Activated T-helper 1 cell treated with anti-CD3 and anti-CD28 coated beads, Interleukin-12 subunit alpha, Interleukin-12 subunit beta, Interleukin-2, Interleukin-4 antibody, amounts not matched to agents 30 ng/mL and 10 ng/mL and 1 ng/mL, durations not matched to agents 14 hours and 24 hours and 36 hours (primary cell): Measurements from ENCODE around the gene AQP12B. TPM values are rescaled to one million over a fixed set of nuclear protein-coding genes. Genes with fewer than 3 reads are reported as not detected.

Source experiments
- DNase-seq: peaks from one replicate; pipeline ENCODE4 v3.0.0; 2021; ENCODE audit warnings: low spot score
- H3K27ac Mint-ChIP-seq: one replicate; pipeline ENCODE4 v1.8.0; 2021; ENCODE audit warnings: mild to moderate bottlenecking, mixed read lengths
- H3K27me3 Mint-ChIP-seq: one replicate; pipeline ENCODE4 v1.8.0; 2022; ENCODE audit warnings: mild to moderate bottlenecking, moderate library complexity, mixed read lengths; ENCODE audit not compliant: insufficient read depth
- H3K36me3 Mint-ChIP-seq: one replicate; pipeline ENCODE4 v1.8.0; 2021; ENCODE audit warnings: low read depth, mixed read lengths
- H3K4me1 Mint-ChIP-seq: one replicate; pipeline ENCODE4 v1.8.0; 2021; ENCODE audit warnings: low read depth, mixed read lengths
- H3K4me3 Mint-ChIP-seq: one replicate; pipeline ENCODE4 v1.8.0; 2021; ENCODE audit warnings: mild to moderate bottlenecking, moderate library complexity, mixed read lengths
- H3K9me3 Mint-ChIP-seq: one replicate; pipeline ENCODE4 v1.8.0; 2021; ENCODE audit warnings: mixed read lengths
- intact Hi-C: fragments of 100-400 bp; cut with micrococcal nuclease; formaldehyde crosslinking; loops from one replicate; pipeline ENCODE4 v1.15.1; 2024
- total RNA-seq: library from RNA; stranded (reverse); gene quantifications from 2 replicates; pipeline ENCODE4 v1.2.3, GENCODE V29; 2022

Gene AQP12B
- total RNA-seq, 1 donor from 2014 or later = not detected

- Mint-ChIP-seq H3K4me1 (no peaks in the 10 kb centered on the region), H3K27ac (no peak overlapping the region), H3K4me3 (no peak overlapping the region), H3K27me3 (peaks cover 7% of the 10 kb centered on the region), H3K36me3 (no peaks in the 10 kb centered on the region), H3K9me3 (no peaks in the 10 kb centered on the region)
- intact Hi-C loops = no loop called here
- no peak for DNase-seq
Measured at GRCh38 chr2:240713928-240714746, 31.5 kb upstream of the AQP12B start.

GRCh38 chr2:240713071-240713927 is 30.6 kb upstream of the AQP12B start:
- no peak overlapping the region for H3K27ac Mint-ChIP-seq
- H3K9me3 Mint-ChIP-seq = no peaks in the 10 kb centered on the region
- DNase-seq = no peak
- no peaks in the 10 kb centered on the region for H3K36me3 Mint-ChIP-seq
- no peaks in the 10 kb centered on the region for H3K4me1 Mint-ChIP-seq
- peaks cover 13% of the 10 kb centered on the region for H3K27me3 Mint-ChIP-seq
- intact Hi-C loops = no loop called here
- no peak overlapping the region for H3K4me3 Mint-ChIP-seq

GRCh38 chr2:240712121-240712520 is 29.4 kb upstream of the AQP12B start:
- H3K4me1 Mint-ChIP-seq = no peaks in the 10 kb centered on the region

GRCh38 chr2:240711701-240712100 is 29.0 kb upstream of the AQP12B start:
- H3K27me3 Mint-ChIP-seq = peaks cover 18% of the 10 kb centered on the region
- no peak overlapping the region for H3K27ac Mint-ChIP-seq
- intact Hi-C loops = no loop called here
- no peaks in the 10 kb centered on the region for H3K9me3 Mint-ChIP-seq
- no peaks in the 10 kb centered on the region for H3K4me1 Mint-ChIP-seq
- DNase-seq = no peak
- no peaks in the 10 kb centered on the region for H3K36me3 Mint-ChIP-seq
- H3K4me3 Mint-ChIP-seq = no peak overlapping the region

More at GRCh38 chr2:240712121-240712520, 29.4 kb upstream of the AQP12B start:
- H3K27ac Mint-ChIP-seq = no peak overlapping the region
- peaks cover 18% of the 10 kb centered on the region for H3K27me3 Mint-ChIP-seq
- H3K4me3 Mint-ChIP-seq = no peak overlapping the region
- H3K36me3 Mint-ChIP-seq = no peaks in the 10 kb centered on the region
- intact Hi-C loops = no loop called here
- H3K9me3 Mint-ChIP-seq = no peaks in the 10 kb centered on the region
- DNase-seq = no peak

- Mint-ChIP-seq H3K36me3 (no peaks in the 10 kb centered on the region), H3K27ac (no peak overlapping the region), H3K9me3 (no peaks in the 10 kb centered on the region), H3K4me1 (no peaks in the 10 kb centered on the region), H3K4me3 (no peak overlapping the region), H3K27me3 (peaks cover 18% of the 10 kb centered on the region)
- intact Hi-C loops = no loop called here
- no peak for DNase-seq
Measured at GRCh38 chr2:240711296-240711695, 28.6 kb upstream of the AQP12B start.

- Mint-ChIP-seq H3K27me3 (peaks cover 30% of the 10 kb centered on the region), H3K4me3 (no peak overlapping the region), H3K9me3 (no peaks in the 10 kb centered on the region), H3K27ac (no peak overlapping the region), H3K36me3 (no peaks in the 10 kb centered on the region), H3K4me1 (peaks cover 13% of the 10 kb centered on the region)
- DNase-seq = no peak
- intact Hi-C loops = loop anchor here (10.0 kb wide), 2 partner anchors 144 to 194 kb away; partner anchors contain the start of genes DUSP28 and RNPEPL1
Measured at GRCh38 chr2:240708457-240708856, 25.8 kb upstream of the AQP12B start.

GRCh38 chr2:240707821-240708220 is 25.1 kb upstream of the AQP12B start:
- Mint-ChIP-seq H3K27me3 (peaks cover 34% of the 10 kb centered on the region), H3K4me1 (peaks cover 13% of the 10 kb centered on the region), H3K36me3 (no peaks in the 10 kb centered on the region), H3K9me3 (no peaks in the 10 kb centered on the region), H3K4me3 (no peak overlapping the region), H3K27ac (no peak overlapping the region)
- intact Hi-C loops = loop anchor here (10.0 kb wide), 2 partner anchors 143 to 193 kb away; partner anchors contain the start of genes DUSP28 and RNPEPL1
- DNase-seq = no peak

- H3K4me1 Mint-ChIP-seq = peaks cover 13% of the 10 kb centered on the region
- H3K27ac Mint-ChIP-seq = no peak overlapping the region
- no peaks in the 10 kb centered on the region for H3K9me3 Mint-ChIP-seq
- H3K27me3 Mint-ChIP-seq = peaks cover 36% of the 10 kb centered on the region
- no peaks in the 10 kb centered on the region for H3K36me3 Mint-ChIP-seq
- intact Hi-C loops = loop anchor here (10.0 kb wide), 2 partner anchors 142 to 192 kb away; partner anchors contain the start of genes DUSP28 and RNPEPL1
- H3K4me3 Mint-ChIP-seq = no peak overlapping the region
- no peak for DNase-seq
Measured at GRCh38 chr2:240707043-240707756, 24.5 kb upstream of the AQP12B start.

- Mint-ChIP-seq H3K4me3 (peak overlapping the region; percentile 42), H3K27me3 (peaks cover 36% of the 10 kb centered on the region), H3K4me1 (peaks cover 13% of the 10 kb centered on the region), H3K9me3 (no peaks in the 10 kb centered on the region), H3K27ac (no peak overlapping the region), H3K36me3 (no peaks in the 10 kb centered on the region)
- no peak for DNase-seq
- intact Hi-C loops = loop anchor here (10.0 kb wide), 2 partner anchors 140 to 190 kb away; partner anchors contain the start of genes DUSP28 and RNPEPL1
Measured at GRCh38 chr2:240705204-240705791, 22.6 kb upstream of the AQP12B start.

GRCh38 chr2:240704651-240705050 is 22.0 kb upstream of the AQP12B start:
- DNase-seq = no peak
- peaks cover 13% of the 10 kb centered on the region for H3K4me1 Mint-ChIP-seq
- no peaks in the 10 kb centered on the region for H3K9me3 Mint-ChIP-seq
- peak overlapping the region; percentile 32 for H3K27ac Mint-ChIP-seq
- intact Hi-C loops = loop anchor here (10.0 kb wide), 2 partner anchors 140 to 190 kb away; partner anchors contain the start of genes DUSP28 and RNPEPL1
- H3K4me3 Mint-ChIP-seq = peak overlapping the region; percentile 42
- H3K27me3 Mint-ChIP-seq = peaks cover 33% of the 10 kb centered on the region
- H3K36me3 Mint-ChIP-seq = no peaks in the 10 kb centered on the region

- no peak overlapping the region for H3K4me3 Mint-ChIP-seq
- peaks cover 13% of the 10 kb centered on the region for H3K4me1 Mint-ChIP-seq
- DNase-seq = no peak
- peak overlapping the region; percentile 44 for H3K27ac Mint-ChIP-seq
- H3K9me3 Mint-ChIP-seq = no peaks in the 10 kb centered on the region
- no peaks in the 10 kb centered on the region for H3K36me3 Mint-ChIP-seq
- intact Hi-C loops = loop anchor here (10.0 kb wide), 2 partner anchors 139 to 189 kb away; partner anchors contain the start of genes DUSP28 and RNPEPL1
- H3K27me3 Mint-ChIP-seq = peaks cover 26% of the 10 kb centered on the region
Measured at GRCh38 chr2:240703417-240704341, 21.0 kb upstream of the AQP12B start.
